Measurements from ENCODE around the gene ARPC5. TPM values are rescaled to one million over a fixed set of nuclear protein-coding genes. Genes with fewer than 3 reads are reported as not detected.

Gene ARPC5
- polyA plus RNA-seq, 3 donors: 110 to 1,089 (median 1,064) TPM

DNA sequence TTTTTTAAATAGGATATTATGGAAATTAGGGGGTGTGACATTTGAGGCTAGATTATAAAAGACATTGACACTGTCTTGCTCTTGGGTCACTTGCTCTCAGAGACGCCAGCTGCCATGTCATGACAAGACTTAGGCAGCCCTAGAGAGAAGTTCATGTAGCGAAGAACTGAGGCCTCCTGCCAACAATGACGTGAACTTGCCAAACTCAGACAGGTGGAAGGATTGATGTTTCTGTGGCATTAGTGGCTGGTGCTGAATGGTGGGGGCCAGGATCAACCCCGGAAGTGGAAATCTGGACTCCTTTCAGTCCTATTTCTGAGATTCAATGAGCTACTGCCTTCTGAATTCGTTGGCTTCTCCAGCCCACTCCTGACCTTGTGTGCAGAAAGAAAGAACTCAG is 60.0 kb downstream of the ARPC5 start:
- Mint-ChIP-seq H3K9me3 (peaks cover 0 to under 1% (median 0%) of the 10 kb centered on the region in 7 donors), H3K4me1 (peaks cover 37% of the 10 kb centered on the region), H3K36me3 (peaks cover 85 to 96% of the 10 kb centered on the region in 2 donors), H3K27ac (peak overlapping the region in 6 of 7 donors; percentile 14 to 75 (median 37)), H3K27me3 (ENCODE audit: low read depth in 3 of 3) (no peaks in the 10 kb centered on the region), H3K4me3 (no peak overlapping the region)
- intact Hi-C loops (cut with micrococcal nuclease): loop anchor here in 1 of 2 donors (5.0 kb wide), 1 partner anchor 37 kb away; no protein-coding TSS in a partner anchor
- H3K79me2 ChIP-seq (ENCODE audit: insufficient read depth, low read length): peaks cover 94% of the 10 kb centered on the region
- no peak overlapping the region for H3K4me2 ChIP-seq (replicated peaks; ENCODE audit: extremely low read depth, low read length, poor library complexity, severe bottlenecking)
- no peak overlapping the region for H3K4me3 ChIP-seq (replicated peaks in 1 of 3; ENCODE audit: low read depth in 2 of 3, low read length in 3 of 3)
- no peaks in the 10 kb centered on the region for H3K27me3 ChIP-seq (ENCODE audit: control insufficient read depth in 2 of 2, insufficient read depth in 2 of 2, low read length in 2 of 2)
- H3K27ac ChIP-seq (ENCODE audit: low read depth in 1 of 2, low read length in 2 of 2): peak overlapping the region in 1 of 2 donors; percentile 37
- 100% methylated on average over 5 of the region's 5 CpGs for WGBS (ENCODE audit: insufficient coverage)
- H3K9me3 ChIP-seq (replicated peaks in 1 of 2; ENCODE audit: control insufficient read depth in 1 of 2, insufficient read depth in 1 of 2, low read length in 2 of 2): no peaks in the 10 kb centered on the region
- TF ChIP-seq, protein P1, sequence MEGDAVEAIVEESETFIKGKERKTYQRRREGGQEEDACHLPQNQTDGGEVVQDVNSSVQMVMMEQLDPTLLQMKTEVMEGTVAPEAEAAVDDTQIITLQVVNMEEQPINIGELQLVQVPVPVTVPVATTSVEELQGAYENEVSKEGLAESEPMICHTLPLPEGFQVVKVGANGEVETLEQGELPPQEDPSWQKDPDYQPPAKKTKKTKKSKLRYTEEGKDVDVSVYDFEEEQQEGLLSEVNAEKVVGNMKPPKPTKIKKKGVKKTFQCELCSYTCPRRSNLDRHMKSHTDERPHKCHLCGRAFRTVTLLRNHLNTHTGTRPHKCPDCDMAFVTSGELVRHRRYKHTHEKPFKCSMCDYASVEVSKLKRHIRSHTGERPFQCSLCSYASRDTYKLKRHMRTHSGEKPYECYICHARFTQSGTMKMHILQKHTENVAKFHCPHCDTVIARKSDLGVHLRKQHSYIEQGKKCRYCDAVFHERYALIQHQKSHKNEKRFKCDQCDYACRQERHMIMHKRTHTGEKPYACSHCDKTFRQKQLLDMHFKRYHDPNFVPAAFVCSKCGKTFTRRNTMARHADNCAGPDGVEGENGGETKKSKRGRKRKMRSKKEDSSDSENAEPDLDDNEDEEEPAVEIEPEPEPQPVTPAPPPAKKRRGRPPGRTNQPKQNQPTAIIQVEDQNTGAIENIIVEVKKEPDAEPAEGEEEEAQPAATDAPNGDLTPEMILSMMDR (IDR thresholded peaks at IDR 0.05): no peak
- H4K20me1 ChIP-seq (ENCODE audit: insufficient read depth, low read length): peaks cover 99% of the 10 kb centered on the region
- no peak for DNase-seq
- no peak overlapping the region for H3K9ac ChIP-seq (ENCODE audit: insufficient read depth, low read length, poor library complexity, severe bottlenecking)
- peaks cover 85 to 88% of the 10 kb centered on the region in 2 donors for H3K36me3 ChIP-seq (replicated peaks in 1 of 2; ENCODE audit: control insufficient read depth in 1 of 2, insufficient read depth in 2 of 2, low read length in 2 of 2)
- H3K4me1 ChIP-seq (ENCODE audit: control insufficient read depth in 1 of 2, insufficient read depth in 2 of 2, low read length in 2 of 2): peaks cover 34 to 38% of the 10 kb centered on the region in 2 donors
- H2AFZ ChIP-seq (ENCODE audit: insufficient read depth, low read depth, low read length, poor library complexity, severe bottlenecking): no peak overlapping the region

- H3K79me2 ChIP-seq (ENCODE audit: insufficient read depth, low read length): peaks cover 77% of the 10 kb centered on the region
Measured at GRCh38 chr1:183572721-183573120, 62.9 kb downstream of the ARPC5 start.

More at GRCh38 chr1:183572721-183573120, 62.9 kb downstream of the ARPC5 start:
- no CpG with 5 or more reads among the region's 1 CpG for WGBS (ENCODE audit: insufficient coverage)
- peaks cover 91 to 98% of the 10 kb centered on the region in 2 donors for H3K36me3 Mint-ChIP-seq
- no peaks in the 10 kb centered on the region for H3K27me3 Mint-ChIP-seq (ENCODE audit: low read depth in 3 of 3)
- no peak overlapping the region for H3K4me2 ChIP-seq (replicated peaks; ENCODE audit: extremely low read depth, low read length, poor library complexity, severe bottlenecking)
- H3K27me3 ChIP-seq (ENCODE audit: control insufficient read depth in 2 of 2, insufficient read depth in 2 of 2, low read length in 2 of 2): no peaks in the 10 kb centered on the region
- peaks cover 100% of the 10 kb centered on the region for H4K20me1 ChIP-seq (ENCODE audit: insufficient read depth, low read length)
- no peak for DNase-seq
- TF ChIP-seq, protein P1 (IDR thresholded peaks at IDR 0.05): no peak
- H3K36me3 ChIP-seq (replicated peaks in 1 of 2; ENCODE audit: control insufficient read depth in 1 of 2, insufficient read depth in 2 of 2, low read length in 2 of 2): peaks cover 93 to 97% of the 10 kb centered on the region in 2 donors
- no peaks in the 10 kb centered on the region for H3K9me3 Mint-ChIP-seq
- intact Hi-C loops (cut with micrococcal nuclease): no loop called here
- no peaks in the 10 kb centered on the region for H3K9me3 ChIP-seq (replicated peaks in 1 of 2; ENCODE audit: control insufficient read depth in 1 of 2, insufficient read depth in 1 of 2, low read length in 2 of 2)
- no peak overlapping the region for H3K4me3 ChIP-seq (replicated peaks in 1 of 3; ENCODE audit: low read depth in 2 of 3, low read length in 3 of 3)
- H3K27ac ChIP-seq (ENCODE audit: low read depth in 1 of 2, low read length in 2 of 2): peak overlapping the region in 1 of 2 donors; percentile 68
- peak overlapping the region in 6 of 7 donors; percentile 9 to 84 (median 46) for H3K27ac Mint-ChIP-seq
- no peak overlapping the region for H3K9ac ChIP-seq (ENCODE audit: insufficient read depth, low read length, poor library complexity, severe bottlenecking)
- peaks cover 39% of the 10 kb centered on the region for H3K4me1 Mint-ChIP-seq
- H3K4me1 ChIP-seq (ENCODE audit: control insufficient read depth in 1 of 2, insufficient read depth in 2 of 2, low read length in 2 of 2): peaks cover 35 to 38% of the 10 kb centered on the region in 2 donors
- no peak overlapping the region for H3K4me3 Mint-ChIP-seq
- no peak overlapping the region for H2AFZ ChIP-seq (ENCODE audit: insufficient read depth, low read depth, low read length, poor library complexity, severe bottlenecking)

Data from CD14-positive monocyte (primary cell).